ENCODE measurements around the gene SLC9A3.
"Not testable (repeated sequence)": the region's sequence is repeated elsewhere in the genome, so short reads cannot be mapped to it uniquely, and the experiment has no call there.

The SLC9A3 gene

DNA sequence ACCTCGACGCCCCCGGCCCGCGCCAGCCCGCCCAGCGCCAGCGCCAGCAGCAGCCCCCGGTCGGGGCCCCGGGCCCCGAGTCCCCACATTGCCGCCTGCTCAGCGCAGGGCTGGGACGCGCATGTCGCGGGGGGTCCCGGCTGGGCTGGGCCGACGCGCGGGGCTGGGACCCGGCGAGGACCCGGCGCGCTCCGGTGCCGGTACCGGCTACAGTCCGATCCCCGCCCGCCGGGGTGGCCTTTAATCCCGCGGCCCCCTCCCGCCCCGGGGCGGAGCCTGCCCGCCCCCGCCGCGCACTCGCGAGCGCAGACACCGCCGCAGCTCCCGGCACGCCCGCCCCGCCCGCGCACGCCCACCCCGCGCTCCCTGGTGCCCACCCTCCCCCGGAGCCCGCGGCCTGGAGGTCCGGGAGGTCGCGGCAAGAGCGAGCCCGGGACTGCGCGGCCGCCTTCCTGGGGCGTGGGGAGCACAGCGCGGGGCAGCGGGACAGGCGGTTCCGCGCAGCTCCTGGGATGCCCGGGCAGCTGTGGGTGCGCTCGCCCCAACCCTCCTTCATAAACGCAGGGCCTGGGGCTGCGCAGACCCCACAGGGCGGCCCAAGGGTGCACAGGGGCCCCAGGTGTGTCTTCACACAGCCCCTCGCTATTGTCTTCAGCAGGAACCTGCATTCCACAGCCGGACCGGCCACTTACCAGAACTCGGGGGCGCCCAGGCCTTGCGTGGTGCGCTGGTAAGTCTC, at the start of gene SLC9A3:
Gene SLC9A3 (minus strand): TSS at position 216 of the 739 bp plus-strand sequence.
- DNase-seq (ENCODE audit: low spot score), result no peak

DNA sequence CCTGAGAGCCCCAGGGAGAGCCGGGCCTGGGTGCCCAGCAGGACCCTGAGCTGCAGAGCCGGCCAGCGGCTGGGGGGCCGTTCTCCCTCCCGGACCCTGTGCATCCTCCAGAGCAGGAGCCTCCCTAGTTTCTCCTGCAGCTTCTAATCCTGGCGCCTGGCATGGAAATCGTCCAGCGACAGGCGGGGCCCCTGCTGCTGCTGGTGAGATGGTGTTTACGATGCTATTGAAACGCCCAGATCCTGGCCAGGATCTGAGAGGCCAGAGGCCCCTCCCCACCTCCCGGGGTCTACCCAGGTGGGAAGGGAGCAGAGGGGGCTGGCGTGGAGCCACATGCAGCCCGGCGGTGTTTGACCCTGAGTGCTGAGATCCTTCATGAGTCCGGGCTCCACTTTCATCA, 49.7 kb upstream of the SLC9A3 start:
- no peak for DNase-seq (ENCODE audit: low spot score)

DNA sequence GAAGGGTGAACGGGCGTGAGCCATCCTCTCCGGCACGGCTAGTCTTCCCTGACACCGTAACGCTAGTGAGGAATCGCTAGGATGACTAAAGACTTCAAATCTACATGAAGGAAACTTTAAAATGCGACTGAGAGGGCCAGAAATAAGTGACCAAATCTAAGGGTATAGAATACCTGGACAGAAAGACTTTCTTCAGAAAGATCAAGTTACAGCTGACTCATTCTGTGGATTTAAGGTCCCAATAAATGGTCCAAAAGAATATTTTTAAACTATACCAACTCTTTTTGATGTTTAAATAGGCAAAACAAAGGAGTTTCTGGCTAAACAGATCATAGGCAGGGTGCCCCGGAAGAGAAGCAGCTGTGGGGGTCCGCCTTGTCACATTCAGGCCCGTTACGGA, 49.0 kb upstream of the SLC9A3 start:
- DNase-seq (ENCODE audit: low spot score), result no peak

DNA sequence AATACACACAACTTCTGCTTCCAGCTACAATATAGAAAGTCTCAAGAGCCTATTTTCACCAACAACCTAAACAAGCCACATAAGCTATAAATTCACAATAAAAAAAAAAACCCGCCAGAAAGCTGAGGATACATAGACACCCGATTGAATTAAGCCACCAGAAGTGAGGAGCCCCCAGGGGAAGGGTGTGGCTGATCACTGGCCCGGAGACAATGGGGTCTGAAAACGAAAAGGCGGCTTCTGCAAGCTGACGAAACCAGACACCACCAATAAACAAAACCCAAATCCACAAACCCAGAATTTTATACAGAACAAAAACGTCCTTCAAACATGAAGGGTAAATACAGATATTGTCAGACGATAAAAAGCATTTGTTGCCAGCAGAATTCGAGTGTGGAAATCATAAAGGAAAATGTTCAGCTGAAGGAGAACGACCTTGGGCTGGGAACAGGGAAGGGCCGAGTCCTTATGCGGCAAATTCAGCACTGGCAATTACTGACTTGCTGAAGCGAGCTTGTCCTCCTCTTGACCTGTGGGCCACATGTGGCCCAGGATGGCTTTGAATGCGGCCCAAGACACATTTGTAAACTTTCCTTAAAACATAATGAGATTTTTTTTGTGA, 48.3 kb upstream of the SLC9A3 start:
- no peak for DNase-seq (ENCODE audit: low spot score)

DNA sequence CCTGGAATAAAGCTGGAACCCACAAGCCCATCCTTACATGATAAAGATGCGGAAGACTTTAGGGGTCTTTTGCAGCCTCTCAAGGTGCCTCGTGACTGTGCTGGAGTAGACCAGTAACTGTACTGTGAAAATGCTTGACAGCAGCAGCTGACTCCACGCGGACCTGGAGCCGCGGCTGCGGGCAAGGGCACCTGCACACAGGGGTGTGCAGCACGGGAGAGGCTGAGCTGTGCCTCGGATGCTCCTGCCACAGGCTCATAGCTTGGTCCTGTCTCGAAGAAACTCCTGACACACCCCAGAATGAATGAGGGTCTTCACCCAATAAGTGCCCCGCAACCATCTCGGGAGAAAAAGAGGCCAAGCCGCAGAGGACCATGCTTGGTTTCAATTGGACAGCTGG, 47.5 kb upstream of the SLC9A3 start:
- no peak for DNase-seq (ENCODE audit: low spot score)

DNA sequence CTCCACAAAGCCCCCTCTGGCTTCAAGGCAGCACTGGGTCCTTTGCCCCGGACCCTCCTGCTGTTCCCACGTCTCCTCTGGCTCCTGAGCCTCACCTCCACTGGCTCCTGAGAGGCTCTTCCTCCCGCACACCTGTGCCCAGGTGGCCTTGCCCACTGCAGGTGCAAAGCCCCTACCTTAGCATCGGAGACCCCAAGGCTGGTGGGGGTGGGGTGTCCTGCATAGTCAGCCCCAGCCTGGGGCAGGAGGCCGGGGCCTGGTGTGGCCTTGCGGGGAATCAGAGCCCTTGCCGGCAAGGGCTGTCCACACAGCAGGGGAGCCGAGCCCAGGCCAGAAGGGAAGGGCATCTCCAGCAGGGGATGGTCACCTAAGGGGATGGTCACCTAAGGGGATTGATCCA, 46.6 kb upstream of the SLC9A3 start:
- DNase-seq (ENCODE audit: low spot score), result no peak

DNA sequence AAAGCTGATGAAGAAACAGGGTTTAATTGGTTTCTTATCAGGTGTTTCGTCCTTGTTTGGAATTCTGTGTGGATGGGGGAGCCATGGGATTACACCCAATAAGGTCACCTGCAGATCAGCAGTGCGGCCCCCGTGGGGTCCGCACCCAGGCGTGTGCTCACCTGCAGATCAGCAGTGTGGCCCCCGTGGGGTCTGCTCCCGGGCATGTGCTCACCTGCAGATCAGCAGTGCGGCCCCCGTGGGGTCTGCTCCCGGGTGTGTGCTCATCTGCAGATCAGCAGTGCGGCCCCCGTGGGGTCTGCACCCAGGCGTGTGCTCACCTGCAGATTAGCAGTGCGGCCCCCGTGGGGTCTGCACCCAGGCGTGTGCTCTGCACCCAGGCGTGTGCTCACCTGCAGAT, 46.2 kb upstream of the SLC9A3 start:
- no peak for DNase-seq (ENCODE audit: low spot score)

DNA sequence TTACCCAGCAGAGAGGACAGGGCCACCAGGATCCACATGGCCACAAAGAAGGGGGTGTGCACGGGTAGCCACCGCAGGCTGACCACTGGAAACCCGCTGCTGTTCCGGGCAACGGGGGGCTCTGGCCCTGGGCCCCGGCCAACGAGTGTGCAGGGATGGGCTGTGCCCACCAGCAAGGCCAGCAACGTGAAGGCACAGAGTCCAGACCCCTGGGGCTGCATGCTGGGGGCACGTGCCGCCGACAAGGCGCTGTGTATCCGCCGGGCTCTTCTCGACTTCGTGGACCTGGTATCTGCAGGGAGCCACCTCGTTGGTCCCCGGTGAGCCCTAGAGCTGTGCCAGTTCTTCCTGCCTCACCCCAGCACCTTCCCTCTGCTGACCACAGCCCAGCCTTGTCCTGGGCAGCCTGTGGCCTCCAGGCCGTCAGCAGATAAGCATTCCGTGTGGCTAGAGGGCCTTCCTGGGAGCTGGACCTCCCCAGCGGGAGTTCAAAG, 45.7 kb upstream of the SLC9A3 start:
- no peak for DNase-seq (ENCODE audit: low spot score)

DNA sequence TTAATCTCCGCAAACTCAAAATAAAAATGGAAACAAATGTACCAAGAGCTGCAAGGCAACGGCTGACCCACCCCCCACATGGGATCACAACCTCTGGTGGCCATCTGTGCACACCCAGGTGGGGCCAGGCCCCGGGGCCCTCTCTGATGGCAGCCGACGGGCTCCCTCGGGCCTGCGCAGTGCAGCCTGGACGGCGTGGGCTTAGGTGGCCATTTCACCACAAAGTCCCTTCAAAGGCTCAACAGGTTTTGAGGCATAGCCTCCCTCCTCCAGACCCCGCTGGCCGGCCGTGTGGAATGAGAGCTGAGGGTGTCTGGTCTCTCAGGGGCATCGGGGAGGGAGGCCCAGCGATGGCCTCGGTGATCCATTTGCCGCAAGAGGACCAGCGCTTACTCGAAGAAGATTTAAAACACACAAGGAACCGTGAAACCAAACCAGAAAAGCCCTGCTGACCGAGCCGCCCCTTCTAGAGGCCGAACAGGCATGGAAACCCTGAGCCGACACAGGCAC, 45.2 kb upstream of the SLC9A3 start:
- DNase-seq (ENCODE audit: low spot score), result no peak

DNA sequence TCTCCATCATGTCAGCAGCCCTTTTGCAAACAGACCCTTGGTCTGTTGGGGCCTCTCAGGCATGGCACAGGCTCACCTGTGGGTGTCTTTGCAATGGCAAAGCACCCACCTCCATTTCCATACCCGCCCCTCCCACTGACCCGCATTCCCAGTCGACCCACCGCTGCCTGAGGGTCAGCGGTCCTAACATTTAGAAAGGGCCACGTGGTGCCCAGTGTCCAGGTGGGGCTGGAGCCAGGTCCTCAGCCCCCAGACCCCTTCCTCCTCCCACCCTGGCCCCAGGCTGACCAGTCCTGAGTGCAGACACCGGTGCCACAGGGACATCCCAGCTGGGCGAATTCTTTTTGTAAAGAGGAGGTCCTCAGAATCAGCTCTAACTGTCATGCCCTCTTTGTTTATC, 44.6 kb upstream of the SLC9A3 start:
- no peak for DNase-seq (ENCODE audit: low spot score)

DNA sequence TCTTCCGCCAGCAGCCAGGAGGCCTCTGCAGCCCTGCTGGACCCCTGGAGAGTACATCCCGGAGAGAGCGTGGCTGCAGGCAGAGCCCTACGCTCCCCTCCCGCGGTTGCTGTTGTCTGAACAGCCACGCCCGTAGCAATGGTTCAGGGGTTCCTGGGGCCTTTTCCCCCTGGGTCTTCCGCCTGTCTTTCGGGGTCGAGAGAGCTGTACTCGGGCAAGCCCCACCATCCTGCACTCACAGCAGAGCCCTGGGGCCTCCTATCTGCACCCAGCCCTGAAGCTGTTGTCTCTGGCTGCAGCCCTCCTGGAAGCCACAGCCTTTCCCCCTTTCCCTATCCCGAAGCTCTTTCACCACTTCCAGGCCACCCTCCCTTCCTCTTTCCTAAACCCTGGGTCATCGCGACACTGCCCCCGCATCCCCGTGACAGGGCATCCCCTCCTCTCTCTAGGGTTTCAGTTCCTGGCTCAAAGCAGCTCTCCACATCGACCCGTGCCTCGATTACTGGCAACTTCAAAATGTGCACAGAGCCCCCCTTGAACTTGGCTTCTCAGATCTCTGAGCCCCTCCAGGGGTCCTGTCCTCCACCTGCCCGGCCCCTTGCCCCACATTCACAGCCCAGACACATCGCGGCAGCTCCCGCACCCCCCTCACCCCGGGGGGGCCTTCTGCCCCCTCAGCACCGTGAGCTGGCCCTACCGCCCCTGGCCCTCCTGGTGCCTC, 44.0 kb upstream of the SLC9A3 start:
- DNase-seq (ENCODE audit: low spot score), result no peak

DNA sequence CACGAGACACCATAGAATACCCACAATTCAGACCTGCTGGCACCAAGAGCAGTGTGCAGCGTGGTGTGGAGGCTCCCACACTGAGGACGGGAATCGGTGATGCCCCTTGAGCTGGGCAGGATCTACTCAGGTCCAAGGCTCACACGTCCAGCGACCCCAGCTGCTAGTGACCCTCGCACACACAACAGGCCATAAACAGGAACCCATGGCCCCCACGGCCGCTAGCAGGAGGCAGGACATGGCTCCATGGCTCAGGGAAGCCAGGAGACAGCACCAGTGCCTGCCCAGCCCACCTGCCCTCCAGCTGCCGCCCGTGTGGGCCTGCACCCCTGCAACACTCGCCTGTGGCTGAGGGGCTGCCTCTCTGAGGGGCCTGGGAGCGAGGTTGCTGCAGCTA, 43.4 kb upstream of the SLC9A3 start:
- DNase-seq (ENCODE audit: low spot score), result no peak

DNA sequence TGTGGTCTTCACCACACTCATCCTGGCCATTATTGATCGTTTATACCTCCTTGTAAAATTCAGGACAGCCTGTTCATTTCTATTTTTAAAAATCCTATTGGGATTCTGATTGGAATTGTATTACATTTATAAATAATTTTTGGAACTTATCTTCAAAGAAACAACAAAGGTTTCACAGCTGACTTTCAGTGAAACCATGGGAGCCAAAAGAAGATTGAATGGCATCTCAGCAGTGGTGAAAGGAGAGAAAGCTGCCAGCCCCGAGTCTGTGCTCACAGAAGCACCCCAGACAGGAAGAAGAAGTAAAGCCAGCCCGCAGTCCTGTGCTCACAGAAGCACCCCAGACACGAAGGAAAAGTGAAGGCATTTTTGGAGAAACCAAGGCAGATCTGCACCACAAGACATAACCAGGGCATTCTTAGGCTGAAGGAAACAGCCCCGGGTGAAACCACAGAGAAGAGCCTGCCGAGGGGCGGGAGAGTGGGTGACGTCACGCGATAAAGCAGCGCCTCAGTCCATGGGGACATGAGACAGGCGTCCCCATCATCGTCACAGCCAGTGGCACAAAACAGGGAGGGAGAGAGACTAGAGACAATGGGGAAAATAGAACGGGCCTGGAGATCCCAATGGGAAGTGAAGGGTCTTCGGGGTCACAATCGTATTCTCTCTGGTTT, 42.5 kb upstream of the SLC9A3 start:
- DNase-seq (ENCODE audit: low spot score), result no peak

DNA sequence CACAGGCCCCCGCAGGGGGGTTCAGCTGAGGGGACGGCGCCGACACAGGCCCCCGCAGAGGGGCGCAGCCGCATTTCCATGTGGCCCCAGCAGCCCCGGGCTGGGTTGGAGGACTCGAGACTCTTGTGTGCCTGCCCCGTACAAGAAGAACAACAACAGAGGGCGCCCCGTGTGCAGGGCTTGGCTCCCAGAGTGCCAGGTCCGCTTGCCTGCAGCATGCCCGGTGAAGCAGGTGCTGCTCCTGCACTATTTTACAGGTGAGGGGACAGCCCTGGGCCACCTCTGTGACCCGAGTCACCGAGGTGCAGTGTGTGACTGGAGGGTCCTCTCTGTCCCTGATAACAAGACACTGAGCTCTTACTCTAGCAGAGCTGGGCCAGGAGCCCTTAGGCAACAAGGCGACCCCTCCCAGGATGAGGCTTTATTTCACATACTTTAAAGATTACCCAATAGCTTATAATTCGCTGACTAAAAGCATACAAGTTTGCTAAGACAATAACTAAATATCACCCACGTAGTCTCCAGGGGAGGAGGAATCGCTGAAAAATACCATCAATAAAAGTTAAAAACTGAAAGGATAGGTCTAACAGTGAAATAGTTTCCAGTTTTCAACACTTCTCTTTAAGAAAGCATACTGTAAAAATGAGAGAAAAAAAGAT, 41.7 kb upstream of the SLC9A3 start:
- no peak for DNase-seq (ENCODE audit: low spot score)

DNA sequence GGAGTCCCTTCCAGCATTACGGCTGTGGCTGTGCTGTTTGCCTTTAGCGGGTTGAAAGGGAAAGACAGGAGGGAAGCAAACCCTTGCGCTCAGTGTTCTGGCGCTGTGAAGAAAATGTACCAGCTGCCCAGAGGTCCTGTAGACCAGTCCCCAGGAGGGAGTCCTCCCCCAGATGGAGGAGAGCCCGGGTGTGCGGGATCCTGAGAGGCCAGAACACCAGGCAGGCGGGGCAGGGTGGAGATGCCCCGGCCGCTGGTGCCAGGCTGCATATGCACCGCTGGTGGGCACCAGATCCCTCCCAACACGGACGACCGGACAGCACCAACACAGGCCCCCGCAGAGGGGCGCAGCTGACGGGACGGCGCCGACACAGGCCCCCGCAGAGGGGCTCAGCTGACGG, 37.2 kb upstream of the SLC9A3 start:
- no peak for DNase-seq (ENCODE audit: low spot score)

DNA sequence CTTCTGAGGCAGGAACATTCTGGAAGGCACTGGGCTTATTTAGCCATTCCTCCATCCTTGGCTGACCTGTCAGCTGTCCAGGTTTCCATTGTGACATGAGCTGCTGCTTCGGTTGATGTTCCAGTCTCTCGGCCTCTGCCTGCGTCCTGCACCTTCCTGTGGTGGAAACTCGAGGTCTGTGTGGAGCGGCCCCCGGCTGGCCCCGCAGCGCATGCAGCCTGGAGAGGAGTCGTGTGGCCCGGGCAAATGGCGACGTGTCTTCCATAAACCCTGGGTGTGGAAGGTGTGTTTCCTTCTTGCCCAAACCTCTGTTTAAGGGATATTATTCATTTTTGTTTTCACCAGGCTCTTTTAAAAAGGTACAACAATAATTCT, 36.5 kb upstream of the SLC9A3 start:
- no peak for DNase-seq (ENCODE audit: low spot score)

DNA sequence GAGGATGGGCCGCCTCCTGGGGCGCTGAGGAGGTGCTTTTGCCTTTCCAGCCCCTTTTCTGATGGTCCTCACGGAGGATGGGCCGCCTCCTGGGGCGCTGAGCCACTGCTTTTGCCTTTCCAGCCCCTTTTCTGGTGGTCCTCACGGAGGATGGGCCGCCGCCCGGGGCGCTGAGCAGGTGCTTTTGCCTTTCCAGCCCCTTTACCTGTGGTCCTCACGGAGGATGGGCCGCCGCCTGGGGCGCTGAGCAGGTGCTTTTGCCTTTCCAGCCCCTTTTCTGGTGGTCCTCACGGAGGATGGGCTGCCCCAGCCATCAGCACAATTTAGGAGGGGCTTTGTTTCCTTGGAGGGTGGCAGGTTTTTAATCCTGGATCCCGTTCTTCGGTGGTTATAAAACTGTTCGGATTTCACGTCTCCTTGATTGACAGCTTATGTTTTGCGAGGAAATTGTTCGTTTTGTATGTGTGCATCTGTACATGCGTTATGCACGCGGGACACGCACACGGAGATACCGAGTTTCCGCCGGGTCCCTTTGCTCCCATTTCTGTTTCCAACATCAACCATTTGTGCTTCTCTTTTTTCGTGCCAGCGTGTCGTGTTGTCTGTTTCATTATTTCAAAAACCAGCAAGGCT, 34.7 kb upstream of the SLC9A3 start:
- DNase-seq (ENCODE audit: low spot score), result no peak

DNA sequence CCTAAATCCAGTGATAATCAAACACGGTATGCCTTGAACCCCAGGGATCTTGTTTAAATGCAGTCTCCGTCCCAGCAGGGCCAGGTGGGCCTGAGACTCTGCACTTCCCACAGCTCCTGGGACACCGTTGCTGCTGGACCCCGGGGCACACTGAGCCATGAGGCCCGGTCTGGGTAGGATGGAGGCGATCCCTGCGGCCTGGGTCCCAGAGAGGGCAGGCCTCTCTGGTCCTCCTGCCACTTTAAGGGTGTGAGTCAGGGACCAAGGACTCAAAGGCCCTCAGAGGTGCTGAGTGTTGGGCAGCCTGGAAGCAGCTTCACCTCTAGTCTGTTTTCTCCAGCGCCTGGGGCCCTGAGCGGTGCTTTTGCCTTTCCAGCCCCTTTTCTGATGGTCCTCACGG, 34.1 kb upstream of the SLC9A3 start:
- no peak for DNase-seq (ENCODE audit: low spot score)

DNA sequence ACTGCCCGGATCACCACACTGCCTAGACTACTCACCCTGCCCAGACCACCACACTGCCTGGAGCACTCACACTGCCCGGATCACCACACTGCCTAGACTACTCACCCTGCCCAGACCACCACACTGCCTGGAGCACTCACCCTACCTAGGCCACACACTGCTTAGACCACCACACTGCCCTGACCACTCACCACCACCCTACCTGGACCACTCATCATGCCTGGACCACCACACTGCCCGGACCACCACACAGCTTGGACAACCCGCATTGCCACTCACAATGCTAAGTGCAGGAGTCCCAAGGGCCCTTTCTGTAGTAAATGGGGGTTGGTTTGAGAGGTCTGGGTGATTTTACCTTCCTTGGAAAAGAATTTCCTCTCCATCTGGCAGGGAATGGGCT, 33.7 kb upstream of the SLC9A3 start:
- not testable (repeated sequence) for DNase-seq (ENCODE audit: low spot score)

DNA sequence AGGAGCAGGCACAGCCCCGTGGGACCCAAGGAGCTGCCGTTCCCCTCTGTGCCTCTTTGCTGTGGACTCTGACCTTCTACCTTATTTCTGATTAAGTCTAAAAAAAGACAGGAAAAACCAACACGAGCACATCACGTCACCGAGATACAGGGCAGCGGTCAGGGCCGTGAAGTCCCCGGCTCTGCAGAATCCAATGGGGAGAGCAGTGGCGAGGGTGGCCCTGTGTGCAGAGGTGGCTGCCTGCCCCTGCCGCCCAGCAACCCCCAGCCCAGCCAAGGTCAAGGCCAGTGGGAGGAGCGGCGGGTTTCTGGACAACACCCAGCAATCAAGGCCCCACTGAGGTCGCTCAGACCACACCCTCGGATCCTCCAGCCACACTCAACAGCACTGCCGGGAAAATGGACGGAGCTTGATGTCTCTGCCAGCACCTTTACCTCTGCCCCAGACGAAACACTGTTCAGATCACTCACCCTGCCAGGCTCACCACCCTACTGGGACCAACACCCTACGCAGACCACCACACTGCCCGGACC, 32.7 kb upstream of the SLC9A3 start:
- DNase-seq (ENCODE audit: low spot score), result no peak

DNA sequence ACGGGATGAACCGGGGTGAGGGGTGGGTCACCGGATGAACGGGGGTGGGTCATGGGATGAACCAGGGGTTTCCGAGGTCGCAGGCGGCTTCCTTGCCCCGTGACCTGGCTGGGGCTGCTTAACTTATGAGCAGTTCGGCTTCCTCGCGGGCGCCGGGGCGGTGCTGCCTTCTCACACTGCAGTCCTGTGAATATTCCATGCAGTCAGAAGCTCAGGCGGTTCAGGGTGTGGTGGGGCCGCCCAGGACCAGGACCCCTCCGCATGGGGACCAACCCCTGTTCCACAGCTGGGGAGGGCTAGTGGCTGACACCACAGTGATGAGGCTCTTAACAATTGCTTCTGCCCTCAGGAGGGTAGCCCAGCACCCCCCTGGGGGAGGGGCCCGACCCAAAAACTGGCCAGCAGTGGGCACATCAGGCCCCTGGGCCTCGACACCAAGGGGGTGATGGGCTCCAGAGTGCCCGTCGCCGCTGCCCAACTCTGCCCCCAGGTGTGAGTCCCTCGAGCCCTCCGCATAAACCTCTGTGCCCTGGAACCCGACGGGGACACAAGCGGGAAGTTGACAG, 30.9 kb upstream of the SLC9A3 start:
- DNase-seq (ENCODE audit: low spot score), result no peak
